ENCODE results near the gene DHH.

The DHH gene

GRCh38 chr12:49130151-49131050, 35.8 kb upstream of the DHH start (continued):
- TF ChIP-seq PRDM4 (tag by site-specific recombination; IDR thresholded peaks at IDR 0.05) = peak; percentile 6; the same call in 1 of the 2 replicates
- TF ChIP-seq MYNN (tag by site-specific recombination; IDR thresholded peaks at IDR 0.05; ENCODE audit: borderline replicate concordance) = no peak
- TF ChIP-seq ZBTB6 (tag by site-specific recombination; IDR thresholded peaks at IDR 0.05) = peak; percentile 67; the same call in 1 of the 2 replicates
- TF ChIP-seq ATF2 (tag by site-specific recombination; IDR thresholded peaks at IDR 0.05; ENCODE audit: low read depth) = no peak
- no peak for TF ChIP-seq ZNF707 (tag by site-specific recombination; IDR thresholded peaks at IDR 0.05)
- TF ChIP-seq ZBTB20 (tag by site-specific recombination; IDR thresholded peaks at IDR 0.05) = no peak
- no peak for TF ChIP-seq ZSCAN23 (tag by site-specific recombination; IDR thresholded peaks at IDR 0.05)
- peak; percentile 68 for TF ChIP-seq YY2 (tag by site-specific recombination; IDR thresholded peaks at IDR 0.05)
- no peak for TF ChIP-seq ZNF433 (tag by site-specific recombination; IDR thresholded peaks at IDR 0.05; ENCODE audit: low read depth)
- TF ChIP-seq ZNF610 (tag by site-specific recombination; IDR thresholded peaks at IDR 0.05; ENCODE audit: borderline replicate concordance) = peak; percentile 84
- no peak for TF ChIP-seq REPIN1 (tag by site-specific recombination; IDR thresholded peaks at IDR 0.05; ENCODE audit: low read depth)
- TF ChIP-seq ZNF555 (tag by site-specific recombination; conservative IDR thresholded peaks at IDR 0.05) = no peak
- TF ChIP-seq ZSCAN4 (tag by site-specific recombination; IDR thresholded peaks at IDR 0.05) = 0 out of 2 replicates have a peak, but pooled peaks have one; percentile 12
- peak; percentile 85 for TF ChIP-seq YY1 (tag by site-specific recombination; IDR thresholded peaks at IDR 0.05)
- TF ChIP-seq GLI2 (tag by site-specific recombination; IDR thresholded peaks at IDR 0.05; ENCODE audit: borderline replicate concordance, low read depth) = no peak
- TF ChIP-seq CTCF (tag by site-specific recombination; IDR thresholded peaks at IDR 0.05) = peak; percentile 99
- peak; percentile 77 for TF ChIP-seq KLF17 (tag by site-specific recombination; IDR thresholded peaks at IDR 0.05)
- TF ChIP-seq ZSCAN16 (tag by site-specific recombination; IDR thresholded peaks at IDR 0.05) = 0 out of 2 replicates have a peak, but pooled peaks have one; percentile 24
- TF ChIP-seq SCRT1 (tag by site-specific recombination; IDR thresholded peaks at IDR 0.05; ENCODE audit: borderline replicate concordance) = peak; percentile 58
- TF ChIP-seq ZNF791 (tag by site-specific recombination; IDR thresholded peaks at IDR 0.05) = no peak
- no peak for TF ChIP-seq ZNF571 (tag by site-specific recombination; IDR thresholded peaks at IDR 0.05)
- TF ChIP-seq ZNF311 (tag by site-specific recombination; IDR thresholded peaks at IDR 0.05; ENCODE audit: borderline replicate concordance) = no peak
- peak; percentile 72 for TF ChIP-seq EGR2 (tag by site-specific recombination; IDR thresholded peaks at IDR 0.05; ENCODE audit: low read depth)
